AG09309 (cell line): ENCODE measurements around the gene CDH4.

Source experiments
- DNase-seq: peaks from one replicate; pipeline ENCODE4 v3.0.0-alpha.2; 2010; ENCODE audit warnings: low read depth
- H3K4me3 ChIP-seq: 2 replicates; pipeline ENCODE4 v1.5.1; 2011; ENCODE audit warnings: mild to moderate bottlenecking, low read depth, low read length, moderate library complexity; ENCODE audit not compliant: control insufficient read depth
- TF ChIP-seq, protein P1 (sequence below): IDR thresholded peaks from 2 replicates; pipeline ENCODE4 v1.5.1; 2011; ENCODE audit warnings: mild to moderate bottlenecking, low read depth, low read length, inconsistent platforms; ENCODE audit not compliant: insufficient read depth, control insufficient read depth; ENCODE audit errors: missing control alignments

Gene CDH4

DNA sequence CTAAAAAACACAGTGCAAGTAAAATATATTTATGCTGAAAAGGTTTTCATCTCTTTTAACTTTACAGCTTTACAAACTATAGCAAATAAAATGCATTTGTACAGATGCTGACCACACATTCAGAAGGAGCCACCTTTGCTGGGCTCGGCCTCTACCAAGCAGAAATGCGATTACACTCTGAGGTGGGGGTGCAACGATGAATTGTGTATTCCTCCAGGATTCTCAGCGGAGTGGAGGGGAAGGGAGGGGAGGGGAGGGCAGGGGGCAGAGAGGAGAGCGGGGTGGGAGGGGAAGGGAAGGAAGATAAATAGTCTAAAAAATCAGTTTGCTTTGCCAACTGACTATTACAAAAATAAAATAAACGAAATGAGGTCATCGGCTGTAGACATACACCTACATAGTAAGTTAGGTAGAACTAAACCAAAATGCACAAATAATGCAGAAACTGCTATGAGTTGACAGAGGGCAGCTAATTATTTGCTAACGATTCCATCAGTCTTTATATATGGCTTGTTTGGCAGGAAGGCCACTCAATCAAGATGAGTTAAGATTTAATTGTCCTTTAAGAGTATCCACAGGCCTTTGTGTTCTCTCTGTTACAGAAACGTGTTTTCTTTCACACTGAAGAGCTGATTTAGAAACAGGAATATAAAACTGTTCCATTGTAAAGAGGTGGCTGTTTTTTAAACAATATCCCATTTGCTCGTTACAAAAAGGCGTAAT lies 723.5 kb downstream of the CDH4 start:
- DNase-seq = no peak

DNA sequence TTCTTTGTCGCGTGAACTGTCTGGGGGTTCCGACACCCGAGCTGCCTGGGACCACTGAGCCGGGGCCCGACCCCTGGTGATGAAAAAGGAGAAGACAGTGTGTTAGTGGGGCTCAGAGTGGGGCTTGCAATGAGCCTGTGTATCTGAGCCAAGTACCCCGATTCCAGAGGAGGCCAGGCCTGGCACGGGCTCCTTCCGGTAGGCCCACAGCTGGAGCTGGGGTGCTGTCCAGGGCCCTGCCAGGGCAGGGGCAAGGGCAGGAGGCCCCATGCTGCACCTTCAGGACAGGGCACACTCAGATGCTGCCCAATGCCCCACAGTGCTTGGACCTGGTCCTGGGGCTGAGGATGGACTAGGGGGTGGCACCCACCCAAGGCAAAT lies 724.2 kb downstream of the CDH4 start:
- DNase-seq = no peak
- H3K4me3 ChIP-seq = no peak overlapping the region
- TF ChIP-seq, protein P1, sequence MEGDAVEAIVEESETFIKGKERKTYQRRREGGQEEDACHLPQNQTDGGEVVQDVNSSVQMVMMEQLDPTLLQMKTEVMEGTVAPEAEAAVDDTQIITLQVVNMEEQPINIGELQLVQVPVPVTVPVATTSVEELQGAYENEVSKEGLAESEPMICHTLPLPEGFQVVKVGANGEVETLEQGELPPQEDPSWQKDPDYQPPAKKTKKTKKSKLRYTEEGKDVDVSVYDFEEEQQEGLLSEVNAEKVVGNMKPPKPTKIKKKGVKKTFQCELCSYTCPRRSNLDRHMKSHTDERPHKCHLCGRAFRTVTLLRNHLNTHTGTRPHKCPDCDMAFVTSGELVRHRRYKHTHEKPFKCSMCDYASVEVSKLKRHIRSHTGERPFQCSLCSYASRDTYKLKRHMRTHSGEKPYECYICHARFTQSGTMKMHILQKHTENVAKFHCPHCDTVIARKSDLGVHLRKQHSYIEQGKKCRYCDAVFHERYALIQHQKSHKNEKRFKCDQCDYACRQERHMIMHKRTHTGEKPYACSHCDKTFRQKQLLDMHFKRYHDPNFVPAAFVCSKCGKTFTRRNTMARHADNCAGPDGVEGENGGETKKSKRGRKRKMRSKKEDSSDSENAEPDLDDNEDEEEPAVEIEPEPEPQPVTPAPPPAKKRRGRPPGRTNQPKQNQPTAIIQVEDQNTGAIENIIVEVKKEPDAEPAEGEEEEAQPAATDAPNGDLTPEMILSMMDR = no peak

More for the DNA sequence above, 723.5 kb downstream of the CDH4 start:
- TF ChIP-seq, protein P1 = no peak
- no peak overlapping the region for H3K4me3 ChIP-seq

DNA sequence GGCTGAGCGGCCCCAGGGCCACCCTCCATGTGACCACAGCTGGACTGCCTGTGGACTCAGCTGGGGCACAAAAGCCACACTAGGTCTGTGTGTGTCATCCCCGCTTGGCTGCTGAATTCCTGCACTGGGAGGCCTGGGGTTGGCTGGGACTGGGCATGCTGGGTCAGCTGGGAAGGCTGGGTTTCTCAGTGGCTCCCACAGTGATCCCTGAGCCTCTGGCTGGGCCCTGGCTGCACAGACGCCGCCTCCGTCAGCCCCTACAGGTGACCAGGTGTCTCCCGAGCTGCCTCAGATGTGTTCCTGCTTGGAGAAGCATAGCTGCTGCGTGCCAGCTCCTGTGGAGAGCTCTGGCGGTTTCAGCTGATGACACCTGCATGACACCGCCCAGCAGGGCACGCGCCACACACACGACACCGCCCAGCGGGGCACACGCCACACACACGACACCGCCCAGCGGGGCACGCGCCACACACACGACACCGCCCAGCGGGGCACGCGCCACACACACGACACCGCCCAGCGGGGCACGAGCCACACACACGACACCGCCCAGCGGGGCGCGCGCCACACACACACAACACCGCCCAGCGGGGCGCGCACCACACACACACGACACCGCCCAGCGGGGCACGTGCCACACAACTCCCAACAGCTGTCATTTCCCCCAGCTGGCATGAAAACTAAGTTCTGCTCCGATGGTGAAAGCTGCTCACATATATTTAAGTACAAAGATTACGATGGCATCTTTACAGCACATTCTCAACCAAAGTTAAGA lies 724.8 kb downstream of the CDH4 start:
- no peak for DNase-seq
- H3K4me3 ChIP-seq = no peak overlapping the region
- TF ChIP-seq, protein P1 = no peak

DNA sequence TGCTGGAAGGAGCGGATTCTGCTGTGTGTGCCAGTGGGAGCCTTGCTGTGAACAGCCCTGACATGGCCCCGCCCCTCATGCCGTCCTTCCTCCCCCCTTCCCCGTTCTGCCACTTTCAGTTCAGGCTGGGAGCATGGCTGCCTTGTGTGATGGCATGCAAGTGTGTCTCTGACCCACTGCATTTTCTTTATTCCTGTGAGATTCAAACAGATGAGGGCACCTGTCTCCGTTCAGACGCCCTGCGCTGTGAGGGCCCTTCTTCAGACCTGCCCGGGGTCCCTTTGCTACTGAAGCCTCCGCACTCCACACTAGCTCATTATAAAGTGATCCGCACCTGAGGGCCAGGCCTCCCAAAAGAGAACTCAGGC lies 725.3 kb downstream of the CDH4 start:
- no peak for DNase-seq
- TF ChIP-seq, protein P1 = no peak

DNA sequence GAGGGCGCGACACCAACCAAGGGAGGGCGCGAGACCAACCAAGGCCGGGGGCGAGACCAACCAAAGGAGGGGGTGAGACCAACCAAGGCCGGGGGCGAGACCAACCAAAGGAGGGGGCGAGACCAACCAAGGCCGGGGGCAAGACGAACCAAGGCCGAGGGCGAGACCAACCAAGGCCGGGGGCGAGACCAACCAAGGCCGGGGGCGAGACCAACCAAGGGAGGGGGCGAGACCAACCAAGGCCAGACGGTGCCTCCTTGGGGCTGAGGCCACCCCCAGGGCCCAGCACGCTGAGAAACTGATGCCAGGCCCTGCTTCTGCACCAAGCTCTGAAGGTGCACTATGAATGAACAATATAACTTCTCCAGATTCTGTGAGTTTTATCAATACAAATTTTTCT lies 726.4 kb downstream of the CDH4 start:
- DNase-seq = no peak
- no peak overlapping the region for H3K4me3 ChIP-seq
- TF ChIP-seq, protein P1 = no peak

More for the DNA sequence above, 725.3 kb downstream of the CDH4 start:
- no peak overlapping the region for H3K4me3 ChIP-seq

DNA sequence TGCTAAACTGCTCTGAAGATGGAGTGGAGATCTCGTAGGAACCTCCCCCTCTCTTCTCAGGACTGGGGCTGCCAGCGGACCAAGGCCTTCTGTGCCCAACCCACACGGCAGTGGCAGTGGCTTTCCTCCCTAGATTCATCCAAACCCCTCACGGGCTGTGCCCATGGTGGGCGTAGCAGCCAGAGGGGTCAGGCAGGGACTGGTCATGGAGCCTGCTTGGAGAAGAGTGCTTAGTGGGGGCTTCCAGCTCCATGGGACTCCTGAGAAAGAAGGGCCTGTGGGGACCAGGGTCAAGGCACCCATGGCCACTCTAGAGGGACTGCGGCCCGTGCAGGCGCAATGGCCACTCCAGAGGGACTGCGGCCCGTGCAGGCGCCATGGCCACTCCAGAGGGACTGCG lies 727.0 kb downstream of the CDH4 start:
- TF ChIP-seq, protein P1 = no peak
- H3K4me3 ChIP-seq = no peak overlapping the region
- DNase-seq = no peak
